NCI-H1930 (cell line): ENCODE results near the gene F2.
"Not testable (repeated sequence)": the region's sequence is repeated elsewhere in the genome, so short reads cannot be mapped to it uniquely, and the experiment has no call there.

ENCODE experiments used
- DNase-seq, 2 experiments: peaks; one replicate each; lab custom pipeline; 2025; lab: John Stamatoyannopoulos, UW

The F2 gene

GRCh38 chr11:46719048-46719542 is at the start of gene F2:
TSS of gene F2 (plus strand) at chr11:46719213. CDS start at chr11:46719236, 23 bp downstream.
- DNase-seq = no peak

GRCh38 chr11:46669711-46670139 is 49.3 kb upstream of the F2 start:
- DNase-seq = no peak

- not testable (repeated sequence) for DNase-seq
Measured at GRCh38 chr11:46670521-46670920, 48.5 kb upstream of the F2 start.

- DNase-seq = no peak
Measured at GRCh38 chr11:46671958-46672315, 47.1 kb upstream of the F2 start.

GRCh38 chr11:46672381-46672839 is 46.6 kb upstream of the F2 start:
- no peak for DNase-seq

- DNase-seq = no peak
Measured at GRCh38 chr11:46673713-46674462, 45.1 kb upstream of the F2 start.

GRCh38 chr11:46674463-46675287 is 44.3 kb upstream of the F2 start:
- DNase-seq = no peak

- no peak for DNase-seq
Measured at GRCh38 chr11:46675288-46675851, 43.6 kb upstream of the F2 start.

- no peak for DNase-seq
Measured at GRCh38 chr11:46675949-46676348, 43.1 kb upstream of the F2 start.

GRCh38 chr11:46676436-46677158 is 42.4 kb upstream of the F2 start:
- DNase-seq = no peak

GRCh38 chr11:46677169-46677568 is 41.8 kb upstream of the F2 start:
- DNase-seq = no peak

GRCh38 chr11:46677991-46678740 is 40.8 kb upstream of the F2 start:
- DNase-seq = no peak

GRCh38 chr11:46678741-46679130 is 40.3 kb upstream of the F2 start:
- DNase-seq = no peak

GRCh38 chr11:46679241-46680163 is 39.5 kb upstream of the F2 start:
- DNase-seq = no peak

GRCh38 chr11:46680164-46680760 is 38.8 kb upstream of the F2 start:
- DNase-seq = no peak

GRCh38 chr11:46680815-46681214 is 38.2 kb upstream of the F2 start:
- DNase-seq = no peak

- no peak for DNase-seq
Measured at GRCh38 chr11:46681814-46682213, 37.2 kb upstream of the F2 start.

GRCh38 chr11:46682773-46683752 is 36.0 kb upstream of the F2 start:
- no peak for DNase-seq

GRCh38 chr11:46684367-46684766 is 34.6 kb upstream of the F2 start:
- no peak for DNase-seq
